ENCODE results near the gene SNX2. TPM values are rescaled to one million over a fixed set of nuclear protein-coding genes. Genes with fewer than 3 reads are reported as not detected.

Gene SNX2
- total and polyA plus RNA-seq, 7 donors: 48.6 to 111 (median 61.5) TPM

DNA sequence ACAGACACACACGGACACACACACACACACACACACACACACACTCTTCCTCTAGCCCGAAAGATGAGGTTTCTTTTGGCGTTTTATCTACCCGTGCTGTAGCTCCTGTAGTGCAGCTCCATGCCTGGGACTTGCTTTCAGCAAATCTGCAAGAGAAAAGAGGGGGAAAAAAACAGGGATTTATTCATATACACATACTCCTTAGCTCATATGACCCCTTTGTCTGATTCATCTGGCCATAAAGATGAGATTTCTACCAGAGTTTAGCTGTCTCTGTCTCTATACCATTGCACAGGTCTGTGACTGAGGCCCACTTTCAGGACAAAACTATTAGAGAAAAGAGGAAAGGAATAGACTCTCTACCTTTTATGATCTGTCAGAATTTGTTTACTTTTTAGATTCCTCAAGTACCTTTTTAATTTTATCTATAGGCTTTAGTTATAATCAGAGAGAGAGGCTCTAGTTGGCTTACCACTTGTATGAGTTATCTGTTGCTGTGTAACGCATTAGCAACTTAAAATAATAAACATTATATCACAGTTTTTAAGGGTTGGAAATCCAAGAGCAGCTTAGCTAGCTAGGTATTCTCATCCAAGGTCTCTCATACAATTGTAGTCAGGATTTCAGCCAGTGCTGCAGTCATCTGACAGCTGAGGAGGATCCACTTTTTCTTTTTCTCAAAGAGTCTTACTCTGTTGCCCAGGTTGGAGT, 14.7 kb downstream of the SNX2 start:
- Histone ChIP-seq H3K4me3 (no peak overlapping the region), H3K9me3 (peaks cover 0 to 4% (median 0%) of the 10 kb centered on the region in 4 donors), H3K27ac (no peak overlapping the region), H3K36me3 (no peaks in the 10 kb centered on the region), H3K27me3 (no peaks in the 10 kb centered on the region), H3K4me1 (peaks cover 0 to 20% (median 16%) of the 10 kb centered on the region in 4 donors)
- intact Hi-C loops (cut with DNase I): no loop called here
- TF ChIP-seq POLR2AphosphoS5 (IDR thresholded peaks at IDR 0.05) (no peak), POLR2A (IDR thresholded peaks at IDR 0.05) (no peak), EP300 (IDR thresholded peaks at IDR 0.05) (no peak)
- TF ChIP-seq, protein P1, sequence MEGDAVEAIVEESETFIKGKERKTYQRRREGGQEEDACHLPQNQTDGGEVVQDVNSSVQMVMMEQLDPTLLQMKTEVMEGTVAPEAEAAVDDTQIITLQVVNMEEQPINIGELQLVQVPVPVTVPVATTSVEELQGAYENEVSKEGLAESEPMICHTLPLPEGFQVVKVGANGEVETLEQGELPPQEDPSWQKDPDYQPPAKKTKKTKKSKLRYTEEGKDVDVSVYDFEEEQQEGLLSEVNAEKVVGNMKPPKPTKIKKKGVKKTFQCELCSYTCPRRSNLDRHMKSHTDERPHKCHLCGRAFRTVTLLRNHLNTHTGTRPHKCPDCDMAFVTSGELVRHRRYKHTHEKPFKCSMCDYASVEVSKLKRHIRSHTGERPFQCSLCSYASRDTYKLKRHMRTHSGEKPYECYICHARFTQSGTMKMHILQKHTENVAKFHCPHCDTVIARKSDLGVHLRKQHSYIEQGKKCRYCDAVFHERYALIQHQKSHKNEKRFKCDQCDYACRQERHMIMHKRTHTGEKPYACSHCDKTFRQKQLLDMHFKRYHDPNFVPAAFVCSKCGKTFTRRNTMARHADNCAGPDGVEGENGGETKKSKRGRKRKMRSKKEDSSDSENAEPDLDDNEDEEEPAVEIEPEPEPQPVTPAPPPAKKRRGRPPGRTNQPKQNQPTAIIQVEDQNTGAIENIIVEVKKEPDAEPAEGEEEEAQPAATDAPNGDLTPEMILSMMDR (IDR thresholded peaks at IDR 0.05): no peak
- 79 to 92% methylated on average over 5 of the region's 5 CpGs for WGBS, 2 donors
- no peak for DNase-seq

DNA sequence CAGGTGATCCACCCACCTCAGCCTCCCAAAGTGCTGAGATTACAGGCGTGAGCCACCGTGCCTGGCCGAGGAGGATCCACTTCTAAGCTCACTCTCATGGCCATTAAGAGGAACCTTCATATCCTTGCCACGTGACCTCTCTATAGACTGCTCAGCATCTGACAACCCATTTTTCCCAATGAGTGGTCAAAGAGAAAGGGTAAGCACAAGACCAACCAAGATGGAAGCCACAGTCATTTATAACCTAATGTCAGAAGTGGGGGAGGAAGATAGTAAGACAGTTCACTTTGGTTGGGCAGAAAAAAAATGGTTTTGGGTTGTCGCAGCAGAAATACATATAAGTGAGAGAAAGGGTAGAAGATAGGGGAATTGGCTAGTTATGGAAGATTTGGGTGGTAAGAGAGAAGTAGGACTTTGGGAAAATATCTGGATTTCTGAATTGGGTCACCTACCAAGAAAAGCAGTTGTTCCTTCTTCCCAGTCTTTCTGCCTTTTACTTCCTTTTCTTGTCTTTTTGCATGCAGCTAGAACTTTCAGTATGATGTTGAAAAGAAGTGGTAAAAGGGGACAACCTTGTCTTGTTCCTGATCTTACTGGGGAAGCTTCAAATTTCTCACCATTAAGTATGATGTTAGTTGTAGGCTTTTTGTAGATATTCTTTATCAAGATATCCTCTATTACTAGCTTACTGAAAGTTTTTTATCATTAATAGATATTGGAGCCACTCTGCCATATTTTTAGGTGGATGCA, 15.6 kb downstream of the SNX2 start:
- Histone ChIP-seq H3K4me3 (no peak overlapping the region), H3K4me1 (peaks cover 0 to 20% (median 16%) of the 10 kb centered on the region in 4 donors), H3K9me3 (peaks cover 0 to 3% (median 0%) of the 10 kb centered on the region in 4 donors), H3K27ac (no peak overlapping the region), H3K27me3 (no peaks in the 10 kb centered on the region), H3K36me3 (no peaks in the 10 kb centered on the region)
- intact Hi-C loops (cut with DNase I): no loop called here
- DNase-seq: no peak
- 92 to 94% methylated on average over 5 of the region's 5 CpGs for WGBS, 2 donors
- TF ChIP-seq POLR2AphosphoS5 (IDR thresholded peaks at IDR 0.05) (no peak), POLR2A (IDR thresholded peaks at IDR 0.05) (no peak), EP300 (IDR thresholded peaks at IDR 0.05) (no peak)
- TF ChIP-seq, protein P1 (IDR thresholded peaks at IDR 0.05): no peak

DNA sequence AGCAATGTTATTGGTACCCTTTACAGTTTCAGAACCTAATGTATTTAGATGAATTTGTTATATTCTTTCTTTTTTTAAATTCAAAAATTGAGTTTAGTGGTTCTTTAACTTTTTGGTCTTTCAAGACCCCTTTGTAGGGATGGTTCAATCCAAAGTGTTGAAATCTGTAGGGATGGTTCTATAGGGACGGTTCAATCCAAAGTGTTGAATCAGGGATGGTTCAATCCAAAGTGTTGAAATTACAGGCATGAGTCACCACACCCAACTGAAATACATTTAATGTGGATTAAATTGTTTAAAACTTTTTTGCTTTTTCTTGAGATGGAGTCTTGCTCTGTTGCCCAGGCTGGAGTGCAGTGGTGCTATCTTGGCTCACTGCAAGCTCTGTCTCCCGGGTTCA, 30.6 kb downstream of the SNX2 start:
- Histone ChIP-seq H3K4me3 (no peak overlapping the region), H3K4me1 (no peaks in the 10 kb centered on the region), H3K36me3 (peaks cover 0 to 82% (median 15%) of the 10 kb centered on the region in 4 donors), H3K27ac (no peak overlapping the region), H3K27me3 (no peaks in the 10 kb centered on the region), H3K9me3 (no peaks in the 10 kb centered on the region)
- 97 to 99% methylated on average over 2 of the region's 2 CpGs for WGBS, 2 donors
- no peak for DNase-seq
- intact Hi-C loops (cut with DNase I): no loop called here
- no peak for TF ChIP-seq EP300 (IDR thresholded peaks at IDR 0.05)
- TF ChIP-seq POLR2AphosphoS5 (IDR thresholded peaks at IDR 0.05): no peak
- TF ChIP-seq, protein P1 (IDR thresholded peaks at IDR 0.05): no peak
- TF ChIP-seq POLR2A (IDR thresholded peaks at IDR 0.05): no peak

DNA sequence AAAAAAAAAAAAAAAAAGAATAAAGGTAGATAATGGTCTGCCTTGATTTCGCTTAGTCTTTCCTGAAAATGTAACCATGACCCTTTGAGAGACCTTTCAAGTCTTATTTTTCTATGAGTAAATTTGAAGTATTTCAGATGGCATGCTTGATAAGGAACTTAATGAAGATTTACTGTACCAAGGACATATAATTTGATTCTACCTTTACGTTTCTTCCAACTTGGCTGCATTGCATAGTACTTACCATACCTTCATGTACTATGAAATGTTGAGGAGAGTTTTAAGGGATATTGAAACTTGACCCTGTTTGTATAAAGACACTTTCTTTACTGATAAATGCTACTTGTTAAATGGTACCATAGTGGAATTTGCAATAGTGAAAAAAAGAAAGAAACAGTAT, 35.5 kb downstream of the SNX2 start:
- Histone ChIP-seq H3K4me1 (no peaks in the 10 kb centered on the region), H3K4me3 (no peak overlapping the region), H3K36me3 (peaks cover 0 to 41% (median 2%) of the 10 kb centered on the region in 4 donors), H3K9me3 (no peaks in the 10 kb centered on the region), H3K27ac (no peak overlapping the region), H3K27me3 (no peaks in the 10 kb centered on the region)
- 82 to 96% methylated on average over 2 of the region's 2 CpGs for WGBS, 2 donors
- DNase-seq: no peak
- intact Hi-C loops (cut with DNase I): no loop called here
- no peak for TF ChIP-seq POLR2A (IDR thresholded peaks at IDR 0.05)
- no peak for TF ChIP-seq POLR2AphosphoS5 (IDR thresholded peaks at IDR 0.05)
- TF ChIP-seq, protein P1 (IDR thresholded peaks at IDR 0.05): no peak
- TF ChIP-seq EP300 (IDR thresholded peaks at IDR 0.05): no peak

All from sigmoid colon (tissue), 7 donors.